B cell (primary cell): ENCODE results near the gene SLC39A11. TPM values are rescaled to one million over a fixed set of nuclear protein-coding genes. Genes with fewer than 3 reads are reported as not detected.

Experiments used
- ATAC-seq: fragments of 200-7000 bp; cut with Tn5 transposase; one replicate; pipeline ENCODE4 v1.10.0; 2021; ENCODE audit warnings: low read depth, mild to moderate bottlenecking, moderate number of reproducible peaks, moderate library complexity
- CTCF ChIA-PET: fragments of 350-600 bp; sonication (Branson Sonifier 250); formaldehyde crosslinking; loops from one replicate; lab custom pipeline; 2021; ENCODE audit warnings: antibody characterized with exemption, inconsistent platforms; lab: Charles Lee
- POLR2A ChIA-PET: fragments of 350-600 bp; sonication (Branson Sonifier 250); formaldehyde crosslinking; loops from one replicate; lab custom pipeline; 2021; ENCODE audit warnings: antibody characterized with exemption; lab: Charles Lee
- DNase-seq: peaks from one replicate; pipeline ENCODE4 v3.0.0; 2013
- H2AFZ ChIP-seq: 2 replicates; pipeline ENCODE4 v1.6.1; 2012; ENCODE audit warnings: mild to moderate bottlenecking, low read depth, low read length; ENCODE audit not compliant: insufficient read depth, poor library complexity, severe bottlenecking
- H3K27ac ChIP-seq, 2 donors: 1 replicate in 1 of 2; 2 replicates in 1 of 2; pipeline ENCODE4 v1.5.1; 2012 to 2013; ENCODE audit warnings: low read length in 2 of 2, mild to moderate bottlenecking in 2 of 2, moderate library complexity in 1 of 2
- H3K27me3 ChIP-seq, 4 experiments: fragments of 200-600 bp in 1 of 4; sonication (generic) in 1 of 4; replicated peaks in 1 of 4; 1 replicate in 2 of 4; 2 replicates in 2 of 4; pipeline versions ENCODE4 v1.6.1 to v1.7.0; 2013 to 2016; ENCODE audit warnings: low read length in 3 of 4, mild to moderate bottlenecking in 2 of 4, mixed read lengths in 1 of 4, moderate library complexity in 1 of 4; ENCODE audit not compliant: insufficient read depth in 4 of 4, control insufficient read depth in 3 of 4; ENCODE audit errors: control extremely low read depth in 1 of 4
- H3K36me3 ChIP-seq, 2 experiments: replicated peaks in 1 of 2; 1 replicate in 1 of 2; 2 replicates in 1 of 2; pipeline versions ENCODE4 v1.6.1 to v1.7.1; 2013; ENCODE audit warnings: low read length in 1 of 2; ENCODE audit not compliant: insufficient read depth in 2 of 2, control insufficient read depth in 1 of 2; ENCODE audit errors: control extremely low read depth in 1 of 2, extremely low read depth in 1 of 2
- H3K4me1 ChIP-seq, 2 donors: fragments of 200-600 bp in 1 of 2; sonication (generic) in 1 of 2; 1 replicate in 1 of 2; 2 replicates in 1 of 2; pipeline versions ENCODE4 v1.5.1 to v1.6.1; 2013 to 2017; ENCODE audit warnings: low read length in 2 of 2; ENCODE audit not compliant: control insufficient read depth in 2 of 2, insufficient read depth in 2 of 2
- H3K4me2 ChIP-seq: replicated peaks from 2 replicates; pipeline ENCODE3; 2012; ENCODE audit warnings: mild to moderate bottlenecking, low read depth, low read length; ENCODE audit not compliant: poor library complexity, severe bottlenecking
- H3K4me3 ChIP-seq, 5 experiments: fragments of 200-600 bp in 1 of 5; sonication (generic) in 1 of 5; 1 replicate in 3 of 5; 2 replicates in 2 of 5; pipeline versions ENCODE4 v1.5.1 to v1.7.0; 2011 to 2016; ENCODE audit warnings: low read length in 4 of 5, mild to moderate bottlenecking in 4 of 5, low read depth in 2 of 5, control low read depth in 1 of 5, moderate library complexity in 1 of 5; ENCODE audit not compliant: insufficient read depth in 1 of 5; ENCODE audit errors: control extremely low read depth in 1 of 5, extremely low read depth in 1 of 5
- H3K79me2 ChIP-seq: fragments of 200-600 bp; sonication (generic); one replicate; pipeline ENCODE4 v1.6.0; 2016; ENCODE audit warnings: low read length; ENCODE audit not compliant: control insufficient read depth, insufficient read depth
- H3K9ac ChIP-seq: fragments of 200-600 bp; sonication (generic); 2 replicates; pipeline ENCODE4 v1.6.1; 2017; ENCODE audit warnings: mild to moderate bottlenecking, low read length, moderate library complexity
- H3K9me3 ChIP-seq, 3 donors: one replicate each; pipeline versions ENCODE4 v1.6.1 to v1.7.1; 2013; ENCODE audit warnings: low read length in 2 of 3; ENCODE audit not compliant: control insufficient read depth in 2 of 3, insufficient read depth in 1 of 3; ENCODE audit errors: control extremely low read depth in 1 of 3
- H4K20me1 ChIP-seq: 2 replicates; pipeline ENCODE4 v1.6.0; 2012; ENCODE audit warnings: mild to moderate bottlenecking, low read length; ENCODE audit not compliant: insufficient read depth, control insufficient read depth, poor library complexity, severe bottlenecking
- H3K27ac Mint-ChIP-seq: one replicate; pipeline ENCODE4 v1.8.0; 2021; ENCODE audit warnings: mixed read lengths
- H3K27me3 Mint-ChIP-seq: one replicate; pipeline ENCODE4 v1.8.0; 2021; ENCODE audit warnings: mixed read lengths
- H3K4me1 Mint-ChIP-seq: one replicate; pipeline ENCODE4 v1.8.0; 2021; ENCODE audit warnings: mixed read lengths
- H3K4me3 Mint-ChIP-seq: one replicate; pipeline ENCODE4 v1.8.0; 2021; ENCODE audit warnings: mixed read lengths
- H3K9me3 Mint-ChIP-seq: one replicate; pipeline ENCODE4 v1.8.0; 2022; ENCODE audit warnings: mixed read lengths; ENCODE audit not compliant: insufficient read depth
- EZH2 ChIP-seq: IDR thresholded peaks from 2 replicates; pipeline ENCODE4 v1.6.1; 2012; ENCODE audit warnings: borderline replicate concordance, low read depth, mild to moderate bottlenecking, moderate library complexity, low read length; ENCODE audit not compliant: insufficient read depth, poor library complexity, severe bottlenecking
- WGBS: methylation state at CpG from one replicate; pipeline ENCODE4 v1.1.5; 2013; ENCODE audit warnings: missing lambda C conversion rate; ENCODE audit not compliant: insufficient coverage; 5-methylcytosine and 5-hydroxymethylcytosine counted together
- intact Hi-C: fragments of 100-400 bp; cut with micrococcal nuclease; formaldehyde crosslinking; loops from one replicate; pipeline ENCODE4 v1.10.0; 2022
- polyA plus RNA-seq: library from polyadenylated mRNA; depleted of rRNA; stranded (reverse); fragments of >200 nt; gene quantifications from 2 replicates; pipeline ENCODE4 v1.2.3, GENCODE V29; 2012
- total RNA-seq, 2 donors: library from RNA; stranded (reverse); fragments of 120-200 nt in 1 of 2; gene quantifications; 1 replicate in 1 of 2; 2 replicates in 1 of 2; pipeline versions ENCODE4 v1.2.3 to v1.2.4, GENCODE V29; 2013 to 2022
- TF ChIP-seq, protein P1 (sequence below): fragments of 200-600 bp; IDR thresholded peaks from one replicate; pipeline ENCODE4 v1.8.0; 2022; ENCODE audit warnings: antibody characterized with exemption, mild to moderate bottlenecking

The SLC39A11 gene
- total and polyA plus RNA-seq, 2 donors (not counting 1 experiment from before 2014, with no cell fraction given), result 6.9 to 39.6 TPM

DNA sequence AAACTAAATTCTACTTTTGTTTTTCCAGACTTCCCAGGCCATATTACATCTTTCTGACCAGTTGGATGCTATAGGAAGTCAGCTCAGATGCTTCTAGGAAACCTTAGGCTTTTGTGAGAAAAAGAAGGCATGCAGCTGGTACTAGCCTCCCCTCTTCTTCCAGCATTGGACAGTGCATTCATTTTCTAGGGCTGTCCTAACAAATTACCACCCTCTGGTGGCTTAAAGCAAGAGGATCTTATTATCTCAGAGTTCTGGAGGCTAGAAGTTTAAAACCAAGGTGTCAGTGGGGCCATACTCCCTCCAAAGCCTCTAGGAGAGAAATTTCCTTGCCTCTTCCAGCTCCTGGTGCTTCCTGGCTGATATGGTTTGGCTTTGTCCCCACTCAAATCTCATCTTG, 467.8 kb downstream of the SLC39A11 start:
- TF ChIP-seq, protein P1, sequence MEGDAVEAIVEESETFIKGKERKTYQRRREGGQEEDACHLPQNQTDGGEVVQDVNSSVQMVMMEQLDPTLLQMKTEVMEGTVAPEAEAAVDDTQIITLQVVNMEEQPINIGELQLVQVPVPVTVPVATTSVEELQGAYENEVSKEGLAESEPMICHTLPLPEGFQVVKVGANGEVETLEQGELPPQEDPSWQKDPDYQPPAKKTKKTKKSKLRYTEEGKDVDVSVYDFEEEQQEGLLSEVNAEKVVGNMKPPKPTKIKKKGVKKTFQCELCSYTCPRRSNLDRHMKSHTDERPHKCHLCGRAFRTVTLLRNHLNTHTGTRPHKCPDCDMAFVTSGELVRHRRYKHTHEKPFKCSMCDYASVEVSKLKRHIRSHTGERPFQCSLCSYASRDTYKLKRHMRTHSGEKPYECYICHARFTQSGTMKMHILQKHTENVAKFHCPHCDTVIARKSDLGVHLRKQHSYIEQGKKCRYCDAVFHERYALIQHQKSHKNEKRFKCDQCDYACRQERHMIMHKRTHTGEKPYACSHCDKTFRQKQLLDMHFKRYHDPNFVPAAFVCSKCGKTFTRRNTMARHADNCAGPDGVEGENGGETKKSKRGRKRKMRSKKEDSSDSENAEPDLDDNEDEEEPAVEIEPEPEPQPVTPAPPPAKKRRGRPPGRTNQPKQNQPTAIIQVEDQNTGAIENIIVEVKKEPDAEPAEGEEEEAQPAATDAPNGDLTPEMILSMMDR, result no peak
- TF ChIP-seq EZH2, result no peak
- no peaks in the 10 kb centered on the region for H3K79me2 ChIP-seq
- POLR2A ChIA-PET, result no interaction called here
- H3K4me3 ChIP-seq, result no peak overlapping the region
- peaks cover 8% of the 10 kb centered on the region for H3K9me3 Mint-ChIP-seq
- H3K27me3 ChIP-seq, result peaks cover 0 to 21% (median 0%) of the 10 kb centered on the region in 4 experiments
- no peaks in the 10 kb centered on the region for H3K4me1 Mint-ChIP-seq
- peaks cover 38% of the 10 kb centered on the region for H3K27me3 Mint-ChIP-seq
- no peak overlapping the region for H3K9ac ChIP-seq
- no peak for DNase-seq
- ATAC-seq, result no peak
- H3K4me1 ChIP-seq, result no peaks in the 10 kb centered on the region
- CTCF ChIA-PET, result no interaction called here
- H3K9me3 ChIP-seq, result peaks cover 0 to 7% (median 0%) of the 10 kb centered on the region in 3 donors
- H4K20me1 ChIP-seq, result no peaks in the 10 kb centered on the region
- intact Hi-C loops, result no loop called here
- no peak overlapping the region for H3K4me3 Mint-ChIP-seq
- no peak overlapping the region for H3K27ac Mint-ChIP-seq
- no peak overlapping the region for H3K4me2 ChIP-seq
- H2AFZ ChIP-seq, result no peak overlapping the region
- H3K27ac ChIP-seq, result no peak overlapping the region
- no peaks in the 10 kb centered on the region for H3K36me3 ChIP-seq

DNA sequence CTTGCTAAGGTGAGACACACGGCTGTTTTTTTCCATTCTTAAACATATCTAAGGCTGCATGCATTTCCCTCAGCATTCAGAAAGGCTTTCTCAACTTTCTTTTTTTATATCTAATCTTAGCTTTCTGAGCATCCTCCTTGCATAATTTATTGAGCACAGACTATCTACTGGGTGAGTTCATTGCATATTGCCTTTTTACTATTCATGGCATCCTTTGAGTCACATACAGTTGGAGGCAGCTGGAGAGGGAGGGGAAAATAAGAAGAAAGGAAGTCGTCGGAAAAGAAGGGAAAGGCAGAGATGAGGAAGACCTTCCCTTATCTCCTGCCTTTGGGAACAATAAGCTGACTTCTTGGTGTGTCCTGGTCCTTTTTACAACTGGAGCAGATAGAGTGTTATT, 468.3 kb downstream of the SLC39A11 start:
- H4K20me1 ChIP-seq, result no peaks in the 10 kb centered on the region
- no peaks in the 10 kb centered on the region for H3K4me1 ChIP-seq
- Mint-ChIP-seq H3K4me3 (no peak overlapping the region), H3K9me3 (peaks cover 8% of the 10 kb centered on the region), H3K27me3 (peaks cover 42% of the 10 kb centered on the region), H3K27ac (no peak overlapping the region), H3K4me1 (no peaks in the 10 kb centered on the region)
- peaks cover 0 to 21% (median 0%) of the 10 kb centered on the region in 4 experiments for H3K27me3 ChIP-seq
- no peak for DNase-seq
- no peak overlapping the region for H3K4me2 ChIP-seq
- no peak overlapping the region for H2AFZ ChIP-seq
- intact Hi-C loops, result no loop called here
- ChIA-PET CTCF (no interaction called here), POLR2A (no interaction called here)
- H3K36me3 ChIP-seq, result no peaks in the 10 kb centered on the region
- peaks cover 0 to 7% (median 0%) of the 10 kb centered on the region in 3 donors for H3K9me3 ChIP-seq
- H3K9ac ChIP-seq, result no peak overlapping the region
- H3K4me3 ChIP-seq, result no peak overlapping the region
- no peaks in the 10 kb centered on the region for H3K79me2 ChIP-seq
- TF ChIP-seq, protein P1, result no peak
- TF ChIP-seq EZH2, result no peak
- H3K27ac ChIP-seq, result no peak overlapping the region
- ATAC-seq, result no peak
- WGBS, result 83% methylated on average over 1 of the region's 3 CpGs
